ENCODE data around the gene SLC7A8.

SLC7A8 gene

DNA sequence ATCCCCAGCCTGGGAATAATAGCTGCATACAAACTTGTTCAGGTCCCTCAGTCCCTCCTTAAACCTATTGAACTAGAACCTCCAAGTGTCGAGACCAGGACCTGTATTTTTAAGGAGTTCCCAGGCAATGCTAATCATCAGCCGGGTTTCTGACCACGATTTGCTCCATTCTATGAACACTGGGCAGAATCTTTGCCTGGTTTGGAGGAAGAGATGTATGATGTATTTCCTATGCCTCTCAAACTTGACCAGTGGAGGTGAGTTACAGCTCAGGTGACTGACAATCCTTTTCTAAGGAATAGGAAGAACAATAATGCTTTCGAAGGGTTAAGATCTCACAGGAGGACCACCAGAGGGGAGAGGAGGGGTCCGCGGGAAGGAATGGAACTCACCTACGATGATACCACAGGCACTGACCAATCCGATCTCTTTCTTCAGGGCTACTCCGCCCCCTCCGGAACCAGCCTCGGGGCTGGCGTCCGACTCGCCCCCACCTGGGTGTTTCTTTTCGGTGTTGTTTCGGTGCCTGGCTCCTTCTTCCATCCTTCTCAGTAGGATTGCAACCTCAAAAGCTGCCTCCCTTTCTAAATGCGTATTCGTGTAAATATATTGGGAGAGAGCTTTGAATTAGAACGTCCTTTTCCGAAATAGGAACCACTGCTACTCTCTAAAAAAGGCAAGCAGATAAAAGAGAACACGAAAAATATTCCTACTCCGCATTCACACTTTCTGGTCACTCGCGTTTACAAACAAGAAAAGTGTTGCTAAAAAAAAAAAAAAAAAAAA, 895 bp downstream of the SLC7A8 start:
- no peak for DNase-seq

DNA sequence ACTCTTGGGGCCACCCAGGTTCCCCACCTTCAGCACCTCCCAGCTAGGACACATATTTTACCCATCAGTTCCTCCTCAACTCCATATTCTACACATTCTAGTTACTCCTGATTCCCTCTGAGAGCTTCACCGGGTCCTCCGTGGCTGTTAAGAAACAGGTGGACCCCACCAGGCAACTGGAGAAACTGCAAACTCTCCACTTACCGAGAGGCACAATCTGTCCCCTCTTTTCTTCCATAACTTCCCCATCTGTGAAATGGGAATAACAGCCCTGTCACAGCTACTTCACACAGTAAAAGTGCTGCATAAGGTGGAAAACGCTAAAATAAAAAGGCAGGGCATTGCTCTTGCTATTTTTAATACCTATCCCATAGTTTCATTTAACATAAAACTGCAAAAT, 1.5 kb downstream of the SLC7A8 start:
- no peak for DNase-seq

DNA sequence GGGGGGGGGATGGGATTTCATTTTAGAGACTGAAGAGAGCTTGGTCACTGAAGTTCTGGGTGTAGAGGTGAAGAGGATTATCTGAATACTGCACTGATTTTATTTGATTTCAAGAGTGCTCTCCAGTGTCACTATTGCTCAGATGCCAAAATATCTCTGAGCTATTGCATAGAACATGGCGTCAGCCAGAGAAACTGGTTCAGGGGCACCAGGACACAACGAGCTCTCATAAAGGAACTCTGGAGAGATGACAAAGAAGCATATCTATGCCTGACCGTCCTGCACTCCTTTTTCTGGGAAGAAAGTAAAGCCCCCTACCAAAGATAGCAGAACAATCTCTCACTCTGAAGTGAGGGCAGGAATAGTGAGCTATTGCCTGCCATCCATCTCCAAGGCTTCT, 2.0 kb downstream of the SLC7A8 start:
- no peak for DNase-seq

DNA sequence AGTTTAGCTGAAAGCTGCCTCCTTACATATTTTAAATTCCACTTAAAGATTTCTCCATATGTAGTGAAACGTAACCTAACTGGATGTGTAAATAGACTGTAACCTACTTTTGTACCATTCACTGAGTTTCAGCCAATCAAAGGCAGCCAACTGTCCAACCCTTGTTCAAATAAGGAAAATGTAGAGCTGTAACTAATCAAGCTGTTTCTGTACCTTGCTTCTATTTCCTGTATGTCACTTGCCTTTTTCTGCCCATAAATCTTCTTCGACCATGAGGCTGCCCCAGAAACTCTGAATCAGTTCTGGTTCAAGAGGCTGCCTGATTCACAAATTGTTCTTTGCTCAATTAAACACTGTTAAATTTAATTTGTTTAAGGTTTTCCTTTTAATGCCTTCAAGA, 6.3 kb downstream of the SLC7A8 start:
- DNase-seq, result no peak

DNA sequence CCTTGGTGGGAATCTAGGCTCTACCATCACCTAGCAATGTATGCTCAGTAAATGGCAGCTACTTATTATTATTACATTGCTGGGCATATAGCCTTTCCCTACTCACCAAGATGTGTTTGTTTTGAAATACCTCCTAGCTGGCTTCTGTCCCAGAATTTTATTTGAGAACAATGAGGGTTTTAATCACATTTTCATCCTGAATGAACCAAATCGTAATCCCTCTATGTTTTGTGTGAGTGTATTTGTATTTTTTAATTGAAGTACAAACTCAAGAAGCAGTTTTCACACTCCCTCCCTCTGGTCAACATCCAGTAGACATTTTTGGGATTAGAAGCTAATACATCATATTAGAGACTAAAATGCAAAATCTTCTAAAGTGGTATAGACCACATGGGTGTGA, 7.6 kb downstream of the SLC7A8 start:
- no peak for DNase-seq

DNA sequence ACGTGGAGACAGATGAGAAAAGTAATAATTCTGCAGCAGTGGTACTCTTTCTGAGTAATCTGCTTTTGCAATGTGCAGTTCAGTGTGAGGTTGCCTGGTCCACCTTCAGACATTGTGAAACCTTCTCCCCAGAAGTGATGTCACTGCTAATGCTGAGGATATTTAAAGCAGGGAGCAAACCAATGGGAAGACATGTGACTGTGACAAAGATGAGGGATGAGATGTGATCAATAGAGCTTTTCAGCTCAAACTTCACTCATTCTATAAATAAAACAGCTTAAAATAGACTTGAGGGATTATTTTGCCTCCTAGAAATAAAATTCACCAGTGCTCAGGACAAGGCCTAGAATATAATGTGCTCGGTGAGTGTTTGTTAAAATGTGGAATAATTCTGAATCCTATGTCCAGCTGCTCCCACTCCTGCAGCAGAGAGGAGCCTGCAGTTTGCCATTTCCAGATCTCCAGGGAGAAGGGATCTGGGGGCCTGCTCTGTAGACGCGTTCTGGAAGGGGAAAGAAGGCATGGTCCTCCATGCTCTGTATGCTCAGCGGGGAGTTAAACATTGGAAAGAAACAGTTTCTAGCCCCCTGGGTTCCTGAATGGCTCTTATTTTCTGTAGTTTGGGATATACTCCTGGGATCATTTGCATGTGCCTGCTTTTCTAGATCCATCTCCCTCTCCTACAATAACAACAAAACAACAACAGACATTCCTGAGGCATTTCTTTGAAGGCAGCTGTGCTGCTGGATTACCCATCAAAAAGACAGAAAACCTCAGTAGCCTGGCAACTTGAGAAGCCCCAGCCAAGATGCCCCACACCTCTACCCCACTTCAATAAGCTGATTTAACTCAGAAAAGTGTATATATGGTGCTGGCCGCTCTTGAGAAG, 8.9 kb downstream of the SLC7A8 start:
- DNase-seq, result no peak

DNA sequence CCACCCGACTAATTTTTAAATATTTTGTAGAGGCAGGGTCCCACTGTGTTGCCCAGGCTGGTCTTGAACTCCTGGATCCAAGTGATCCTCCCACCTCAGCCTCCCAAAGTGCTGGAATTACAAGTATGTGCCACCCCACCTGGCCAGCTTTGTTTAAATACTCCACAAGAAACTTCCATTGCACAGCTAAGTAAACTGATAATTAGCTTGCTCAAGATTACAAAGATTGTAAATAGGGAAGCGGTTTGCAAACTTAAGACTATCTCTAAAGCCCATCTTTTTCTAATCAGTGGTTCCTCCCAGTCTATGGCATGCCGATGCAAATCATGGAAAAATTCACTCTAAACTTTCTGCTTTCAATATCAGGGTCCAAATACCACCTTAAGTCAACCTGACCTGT, 9.7 kb downstream of the SLC7A8 start:
- no peak for DNase-seq

DNA sequence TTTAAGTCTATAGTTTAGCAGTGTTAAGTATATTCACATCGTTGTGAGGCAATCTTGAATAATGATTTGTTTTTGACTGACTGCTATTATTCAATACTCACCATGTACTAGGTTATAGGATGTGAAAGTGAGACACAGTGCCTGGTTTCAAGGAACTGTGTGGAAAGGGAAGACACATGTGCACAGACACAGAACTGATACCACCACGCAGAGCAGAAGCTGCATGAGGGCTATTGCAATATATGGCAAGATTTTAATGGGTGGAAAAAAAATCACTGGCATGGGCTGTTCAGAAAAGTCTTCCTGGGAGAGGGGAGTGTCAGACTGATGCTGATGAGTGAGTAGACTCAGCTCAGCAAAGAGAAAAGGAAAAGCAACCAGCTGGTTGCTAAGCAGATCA, 10.4 kb downstream of the SLC7A8 start:
- no peak for DNase-seq

DNA sequence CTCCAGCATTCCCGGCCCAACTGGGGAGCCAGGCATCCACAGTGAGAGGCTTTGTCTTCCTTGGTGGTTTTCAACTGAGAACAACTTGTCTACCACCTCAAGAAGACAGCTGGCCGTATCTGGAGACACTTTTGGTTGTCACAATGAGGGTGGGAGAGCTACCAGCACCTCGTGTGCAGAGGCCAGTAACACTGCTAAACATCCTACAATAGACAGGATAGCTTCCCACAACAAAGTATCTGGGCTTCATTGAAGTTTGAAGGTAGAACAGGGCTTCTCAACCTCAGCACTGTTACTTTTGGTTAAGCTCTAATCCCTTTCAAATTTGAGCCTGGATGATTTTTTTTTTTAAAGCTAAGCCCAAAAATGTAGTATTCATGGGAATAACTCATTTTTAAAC, 10.9 kb downstream of the SLC7A8 start:
- DNase-seq, result no peak

DNA sequence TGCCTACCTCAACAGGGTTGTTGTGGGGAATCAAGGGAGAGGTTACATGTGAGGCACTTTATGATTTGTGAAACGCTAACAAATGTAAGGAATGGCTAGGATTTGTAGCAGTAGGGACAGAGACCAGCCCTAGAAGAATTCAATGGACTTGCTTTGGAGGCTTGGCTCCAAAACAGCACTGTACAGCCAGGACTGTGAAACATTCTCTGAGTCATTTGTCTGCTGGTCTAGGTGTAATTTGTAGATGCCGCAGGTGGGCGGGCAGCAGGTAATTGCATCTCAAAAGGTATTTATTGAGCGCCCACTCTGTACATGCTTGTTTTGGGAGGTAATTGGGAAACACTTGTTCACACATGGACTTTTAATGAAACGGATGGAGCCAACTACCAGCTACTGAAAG, 11.4 kb downstream of the SLC7A8 start:
- no peak for DNase-seq

DNA sequence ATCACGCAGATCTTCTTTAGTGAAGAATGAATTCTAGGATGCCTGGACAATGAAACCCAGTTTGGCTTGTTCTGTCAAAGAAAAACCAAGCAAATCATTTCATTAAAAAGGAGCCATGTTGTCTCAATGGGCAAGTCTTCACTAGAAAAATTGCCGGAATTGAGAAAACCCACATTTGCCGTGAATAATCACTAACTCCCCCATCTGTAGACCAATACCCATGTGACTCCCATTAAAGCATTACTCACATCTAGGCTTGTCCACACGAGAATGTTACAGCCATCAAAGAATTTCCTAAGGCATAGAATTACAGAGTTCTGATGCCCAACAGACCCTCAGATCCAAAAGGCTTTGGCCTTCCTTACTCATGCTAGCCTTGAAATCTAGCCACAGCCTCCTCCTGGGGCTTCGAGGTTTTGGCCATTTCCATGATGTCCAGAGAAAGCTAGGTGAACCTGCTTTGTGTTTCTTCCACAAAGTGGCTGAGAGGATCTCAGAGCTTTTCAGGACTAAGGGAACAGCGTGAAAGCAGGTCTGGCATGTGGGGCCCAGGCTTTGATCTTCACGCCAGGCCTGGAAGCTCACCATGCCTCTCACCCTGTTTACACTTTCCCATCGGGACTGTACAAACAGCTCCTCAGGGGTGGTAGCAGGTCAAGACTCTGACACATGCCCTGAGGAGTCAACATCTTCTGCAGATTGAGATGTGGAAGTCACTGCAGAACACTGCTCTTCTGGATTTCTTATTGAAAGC, 12.1 kb downstream of the SLC7A8 start:
- no peak for DNase-seq

DNA sequence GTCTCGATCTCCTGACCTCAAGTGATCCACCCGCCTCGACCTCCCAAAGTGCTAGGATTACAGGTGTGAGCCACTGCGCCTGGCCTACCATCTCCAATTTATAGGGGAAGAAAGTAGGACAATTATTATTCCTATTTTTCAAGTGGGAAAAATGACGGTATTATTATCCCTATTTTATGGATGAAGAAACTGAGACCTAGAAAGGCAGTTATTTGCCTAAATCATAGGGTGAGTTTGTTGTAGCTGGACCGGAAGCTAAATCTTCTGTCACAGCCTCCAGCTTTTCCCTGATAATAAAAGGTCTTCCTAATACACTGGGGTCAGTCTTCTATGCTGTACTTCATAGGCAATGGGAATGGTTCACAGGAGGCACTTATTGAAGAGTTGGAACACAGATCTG, 13.8 kb downstream of the SLC7A8 start:
- no peak for DNase-seq

DNA sequence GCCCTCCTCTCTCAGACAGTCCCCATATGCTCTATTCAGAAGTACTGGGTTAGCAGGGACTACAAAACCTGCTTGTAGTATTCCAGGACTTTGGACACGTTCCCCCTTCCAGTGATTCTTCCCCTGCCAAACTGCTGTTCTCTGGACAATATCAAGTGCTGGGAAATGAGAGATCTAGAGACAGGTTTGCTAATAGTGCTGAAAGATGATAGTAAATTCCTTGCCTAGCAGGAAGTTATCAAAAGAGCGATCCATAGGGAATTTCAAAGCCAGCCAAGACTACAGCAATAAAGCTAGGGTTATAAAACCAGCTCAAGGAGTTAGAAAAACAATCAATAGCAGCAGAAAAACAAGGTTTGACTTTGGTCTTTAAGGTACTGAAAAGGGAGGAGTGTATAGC, 15.2 kb downstream of the SLC7A8 start:
- DNase-seq, result no peak

DNA sequence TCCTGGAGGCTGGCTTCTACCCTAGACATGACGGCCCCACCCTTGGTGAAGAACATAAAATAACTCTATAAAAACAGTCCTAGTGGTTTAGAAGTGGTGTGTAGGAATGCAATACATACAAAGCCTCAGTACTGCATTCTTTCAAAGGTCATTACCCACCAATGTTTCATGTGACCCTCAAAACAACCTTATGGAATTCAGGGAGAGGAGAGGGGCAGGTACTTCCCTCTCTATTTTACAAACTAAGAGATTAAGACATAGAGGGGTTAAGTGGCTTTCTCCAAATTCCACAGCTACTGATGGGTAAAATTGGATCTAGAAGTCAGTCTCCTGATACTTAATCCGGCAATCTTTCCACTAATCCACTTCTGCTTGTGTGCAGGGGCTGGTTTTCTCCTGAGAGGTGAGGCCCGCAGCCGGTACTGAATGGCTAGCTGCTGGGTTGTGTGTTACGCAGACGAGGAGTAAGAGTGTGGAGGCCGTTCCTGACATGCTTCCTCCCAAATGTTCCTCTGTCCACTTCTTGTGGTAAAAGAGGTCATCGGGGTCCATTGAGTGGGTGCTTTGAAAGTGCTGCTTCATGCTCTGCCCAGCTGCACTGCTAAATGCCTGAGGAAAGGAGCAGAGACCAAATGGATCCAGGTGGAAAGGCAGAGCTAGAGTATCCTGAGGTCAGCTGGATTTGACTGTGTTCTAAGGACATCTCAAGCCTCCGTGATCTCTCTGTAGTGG, 16.2 kb downstream of the SLC7A8 start:
- no peak for DNase-seq

DNA sequence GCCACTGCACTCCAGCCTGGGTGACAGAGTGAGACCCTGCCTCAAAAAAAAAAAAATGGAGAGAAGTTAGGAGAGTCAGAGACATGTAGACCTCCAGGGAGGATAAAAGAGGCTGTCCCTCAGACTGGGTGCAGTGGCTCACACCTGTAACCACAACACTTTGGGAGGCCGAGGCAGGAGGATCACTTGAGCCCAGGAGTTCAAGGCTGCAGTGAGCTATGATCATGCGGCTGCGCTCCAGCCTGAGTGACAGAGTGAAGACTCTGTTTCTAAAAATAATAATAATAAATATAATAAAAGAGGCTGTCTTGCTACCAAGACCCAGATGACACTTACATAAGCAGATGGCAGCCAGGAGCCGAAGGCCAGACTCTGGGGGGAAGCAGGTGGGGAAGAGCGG, 18.5 kb downstream of the SLC7A8 start:
- no peak for DNase-seq

DNA sequence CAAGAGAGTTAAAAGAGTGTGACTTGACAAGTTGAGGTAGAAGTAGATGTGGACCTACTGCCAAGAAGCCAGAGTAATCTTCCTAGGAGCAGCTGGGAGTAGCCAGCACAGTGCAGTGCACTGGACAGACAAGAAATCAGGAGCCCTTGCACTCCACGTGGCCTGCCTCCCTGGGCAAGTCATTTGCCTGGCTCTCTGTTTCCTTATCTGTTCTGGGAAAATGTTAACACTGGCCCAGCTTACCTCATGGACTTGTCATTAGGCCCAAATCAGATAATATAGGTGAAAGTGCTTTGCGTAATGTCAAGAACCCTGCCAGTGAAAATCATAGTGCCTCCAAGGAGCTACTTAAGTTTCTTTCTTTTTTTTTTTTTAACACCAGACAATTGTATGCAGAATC, 19.2 kb downstream of the SLC7A8 start:
- DNase-seq, result no peak

DNA sequence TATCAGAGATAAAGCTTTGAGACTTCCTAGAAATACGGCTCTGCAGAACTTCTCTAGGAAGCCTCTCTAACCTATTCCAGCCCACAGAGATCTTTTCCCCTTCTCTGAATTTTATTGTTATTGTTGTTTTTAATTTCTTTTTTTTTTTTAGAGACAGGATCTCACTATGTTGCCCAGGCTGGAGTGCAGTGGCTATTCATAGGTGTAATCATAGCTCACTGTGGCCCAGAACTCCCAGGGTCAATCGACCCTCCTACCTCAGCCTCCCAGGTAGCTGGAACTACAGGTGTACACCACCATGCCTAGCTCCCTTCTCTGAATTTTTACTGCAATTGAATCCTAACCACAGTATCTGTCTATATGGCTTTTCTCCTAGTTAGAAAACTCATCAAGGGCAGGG, 19.6 kb downstream of the SLC7A8 start:
- DNase-seq, result no peak

DNA sequence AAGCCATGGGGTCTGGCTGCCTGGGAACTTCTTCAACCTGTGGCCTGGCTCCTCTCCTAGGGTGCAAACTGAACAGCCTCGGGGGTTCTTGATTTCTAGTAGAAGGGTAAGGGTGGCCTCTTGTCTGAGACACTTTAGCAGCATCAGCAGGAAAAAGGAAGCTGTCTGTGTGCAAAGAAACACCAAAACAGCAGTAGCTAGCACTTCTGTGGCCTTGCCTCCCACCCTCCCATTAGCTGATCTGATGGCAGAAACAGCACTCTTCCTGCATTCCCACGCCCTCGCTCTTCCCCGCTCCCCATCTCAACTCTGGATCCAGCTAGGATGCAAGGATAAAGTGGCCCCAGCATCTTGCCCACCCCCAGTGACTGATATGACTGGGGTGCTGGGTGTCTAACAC, 20.7 kb downstream of the SLC7A8 start:
- no peak for DNase-seq

DNA sequence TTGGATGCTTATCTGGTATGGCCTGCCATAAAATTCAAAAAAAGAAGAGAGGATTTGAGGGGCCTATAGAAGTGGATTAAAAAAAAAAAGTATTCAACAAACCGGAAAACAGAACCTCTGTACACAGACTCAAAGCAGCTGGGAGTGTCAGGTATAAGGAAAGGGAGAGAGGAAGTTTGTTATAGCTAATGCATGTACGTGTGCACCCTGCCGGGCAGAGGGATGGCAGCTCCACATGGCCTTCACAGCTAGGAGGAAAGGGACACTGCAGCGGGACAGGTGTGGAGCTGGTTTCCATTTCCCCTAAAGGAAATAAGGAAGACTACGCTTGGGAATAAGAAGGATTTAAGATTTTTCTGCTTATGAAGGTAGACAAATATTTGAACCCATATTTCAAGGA, 21.5 kb downstream of the SLC7A8 start:
- no peak for DNase-seq

DNA sequence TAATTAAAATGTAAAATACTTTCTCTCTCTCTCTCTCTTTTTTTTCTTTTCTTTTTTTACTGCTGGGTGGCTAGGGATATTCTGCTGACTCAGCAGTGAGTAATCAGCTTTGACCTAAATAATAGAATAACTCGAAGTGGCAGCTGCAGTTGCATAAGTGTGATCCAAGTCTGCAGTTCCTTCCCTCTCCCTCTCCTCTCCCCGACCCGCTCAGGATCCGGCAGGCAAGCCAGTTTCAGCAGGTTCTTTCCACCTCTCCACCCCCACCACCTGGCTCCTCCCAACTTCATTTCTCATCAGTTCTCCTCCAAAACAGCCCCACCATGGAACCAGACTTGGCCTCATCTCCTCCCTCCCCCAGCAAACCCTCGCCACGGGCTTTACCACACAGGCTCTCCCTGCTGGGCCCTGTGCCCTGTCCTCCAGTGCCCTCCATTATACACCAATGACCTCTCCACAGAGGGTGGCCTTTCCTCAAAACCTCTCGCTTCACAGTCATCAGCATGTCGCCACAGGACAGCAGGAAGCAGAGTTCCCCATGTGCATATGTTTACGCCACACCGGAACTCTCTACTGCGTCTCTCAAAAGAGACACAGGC, 22.4 kb downstream of the SLC7A8 start:
- DNase-seq, result no peak

DNA sequence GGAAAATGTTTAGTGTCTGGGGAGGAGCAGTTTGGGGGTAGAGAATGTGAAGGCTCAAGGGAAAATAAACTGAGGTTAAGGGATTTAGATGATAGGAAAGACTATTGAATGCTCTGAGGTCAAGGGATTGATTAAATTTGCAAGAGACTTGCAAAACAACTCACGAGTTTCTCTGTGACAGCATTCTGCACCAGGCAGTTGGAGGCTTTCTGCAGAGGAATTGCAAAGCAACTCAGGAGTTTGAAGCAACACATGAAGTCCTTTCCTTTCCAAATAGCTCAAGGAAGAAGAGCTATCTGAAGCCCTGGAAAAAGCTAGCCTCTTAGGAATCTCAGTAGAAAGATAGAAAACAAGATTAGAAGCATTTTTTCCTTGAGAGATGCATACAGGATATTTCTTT, 23.9 kb downstream of the SLC7A8 start:
- no peak for DNase-seq

DNA sequence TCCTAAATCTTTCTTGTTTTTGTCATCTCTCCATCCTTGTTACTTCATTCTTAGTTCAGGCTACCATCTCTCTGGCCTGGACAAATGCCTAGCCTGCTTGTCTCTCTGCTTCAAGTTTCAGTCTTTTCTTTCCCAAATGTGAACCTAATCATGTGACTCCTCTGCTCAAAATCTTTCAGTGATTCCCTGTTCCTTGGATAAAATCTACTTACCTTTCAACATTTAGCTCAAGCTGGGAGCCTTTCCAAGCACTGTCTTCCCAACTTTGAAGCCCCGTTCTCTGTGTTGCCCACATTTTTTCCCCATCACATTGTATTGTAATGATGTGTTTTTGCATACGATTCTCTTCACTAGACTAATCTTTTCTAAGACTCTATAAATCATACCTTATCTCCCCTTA, 24.7 kb downstream of the SLC7A8 start:
- no peak for DNase-seq

Data from NCI-H1048 (cell line).